WTC11 (cell line): ENCODE data around the gene SMOC1.

Experiments used
- CTCF ChIP-seq: fragments of 200-600 bp; IDR thresholded peaks from 2 replicates; pipeline ENCODE4 v1.8.0; 2022; ENCODE audit warnings: antibody characterized with exemption
- E2F1 ChIP-seq: sonication (generic); formaldehyde crosslinking; IDR thresholded peaks from 2 replicates; pipeline ENCODE4 v1.8.0; 2022; ENCODE audit warnings: mild to moderate bottlenecking, missing genetic modification reagents
- HMGXB4 ChIP-seq: sonication (generic); formaldehyde crosslinking; IDR thresholded peaks from 2 replicates; pipeline ENCODE4 v1.8.1; 2023; ENCODE audit warnings: mild to moderate bottlenecking, moderate library complexity, missing genetic modification reagents
- IRF2 ChIP-seq: sonication (generic); formaldehyde crosslinking; IDR thresholded peaks from 2 replicates; pipeline ENCODE4 v1.8.0; 2022; ENCODE audit warnings: low read depth, missing genetic modification reagents, borderline replicate concordance
- JUN ChIP-seq: sonication (generic); formaldehyde crosslinking; IDR thresholded peaks from 2 replicates; pipeline ENCODE4 v1.8.0; 2023; ENCODE audit warnings: mild to moderate bottlenecking, missing genetic modification reagents
- USF2 ChIP-seq: sonication (generic); formaldehyde crosslinking; IDR thresholded peaks from 2 replicates; pipeline ENCODE4 v1.8.1; 2023; ENCODE audit warnings: mild to moderate bottlenecking, missing genetic modification reagents, moderate library complexity
- ZNF416 ChIP-seq: fragments of 250-450 bp; sonication (Bioruptor Pico); IDR thresholded peaks from 2 replicates; pipeline ENCODE4 v1.9.0; 2021; ENCODE audit warnings: mild to moderate bottlenecking, inconsistent platforms

GRCh38 chr14:69922198-69922597, 43.0 kb downstream of the SMOC1 start:
- TF ChIP-seq CTCF (no peak), USF2 (CRISPR knock-in tag) (no peak), HMGXB4 (CRISPR knock-in tag) (no peak), IRF2 (CRISPR knock-in tag) (no peak), ZNF416 (CRISPR knock-in tag) (no peak), E2F1 (CRISPR knock-in tag) (no peak), JUN (CRISPR knock-in tag) (no peak)
